HS-27A (cell line): ENCODE measurements around the gene ITGAD.

Experiments used
- DNase-seq: peaks from one replicate; pipeline ENCODE4 v3.0.0-alpha.2; 2012; ENCODE audit warnings: low read depth, missing footprints

Gene ITGAD

DNA sequence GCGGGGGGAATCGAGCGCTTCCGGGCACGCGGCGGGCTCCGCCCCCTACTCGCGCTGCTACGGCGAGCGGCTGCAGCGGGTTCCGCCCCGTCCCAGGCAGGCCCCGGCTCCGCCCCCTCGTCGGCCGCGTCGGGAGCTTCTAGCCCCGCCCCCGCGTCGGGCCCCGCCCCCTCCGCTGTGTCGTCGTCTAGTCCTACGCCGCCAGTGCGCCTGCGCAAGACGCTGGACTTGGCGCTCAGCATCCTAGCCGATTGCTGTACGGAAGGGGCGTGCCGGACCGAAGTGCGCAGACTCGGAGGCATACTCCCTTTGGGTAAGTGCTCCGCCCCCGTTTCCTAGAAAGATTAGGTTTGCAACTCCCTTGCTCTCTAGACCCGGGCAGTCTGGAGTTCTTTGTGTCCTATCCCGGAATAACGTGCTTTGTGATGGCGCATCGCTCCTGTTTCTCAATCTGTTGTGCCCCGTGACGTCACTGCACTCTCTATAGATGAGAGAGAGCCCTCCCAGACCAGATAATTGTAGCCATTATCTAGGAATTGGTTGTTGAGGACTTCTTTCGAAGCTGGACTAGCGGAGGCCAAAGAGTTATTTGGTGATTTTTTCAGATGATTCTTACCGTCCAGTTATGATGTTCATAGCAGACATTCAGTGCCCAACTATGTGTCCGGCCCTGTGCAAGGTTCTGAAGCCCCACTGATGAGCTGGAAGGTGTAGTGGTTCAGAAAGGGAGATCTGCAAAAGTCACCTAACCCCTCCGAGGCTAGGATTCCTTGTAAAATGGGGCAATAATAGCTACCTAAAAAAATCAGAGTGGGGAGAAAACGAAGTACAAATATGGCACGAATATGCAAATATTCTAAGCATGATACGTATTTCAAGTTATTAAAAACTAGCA, 66.8 kb downstream of the ITGAD start:
- peak; percentile 97 for DNase-seq

DNA sequence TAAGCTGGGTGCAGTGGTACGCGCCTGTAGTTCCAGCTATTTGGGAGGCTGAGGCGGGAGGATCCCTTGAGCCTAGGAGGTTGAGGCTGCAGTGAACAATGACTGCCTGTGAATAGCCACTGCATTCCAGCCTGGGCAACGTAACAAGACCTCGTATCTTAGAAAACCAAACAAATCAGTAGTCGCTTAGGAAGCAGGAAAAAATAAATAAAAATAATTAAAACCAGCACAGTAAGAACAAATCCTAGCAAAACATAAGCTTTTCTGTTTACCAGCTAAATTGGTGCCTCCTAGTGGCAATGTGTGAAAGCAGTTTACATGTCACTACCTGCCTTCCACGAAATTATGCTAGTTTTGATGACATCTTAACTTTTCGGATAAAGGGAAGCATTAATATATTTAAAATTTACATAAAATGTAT, 67.5 kb downstream of the ITGAD start:
- DNase-seq = no peak

DNA sequence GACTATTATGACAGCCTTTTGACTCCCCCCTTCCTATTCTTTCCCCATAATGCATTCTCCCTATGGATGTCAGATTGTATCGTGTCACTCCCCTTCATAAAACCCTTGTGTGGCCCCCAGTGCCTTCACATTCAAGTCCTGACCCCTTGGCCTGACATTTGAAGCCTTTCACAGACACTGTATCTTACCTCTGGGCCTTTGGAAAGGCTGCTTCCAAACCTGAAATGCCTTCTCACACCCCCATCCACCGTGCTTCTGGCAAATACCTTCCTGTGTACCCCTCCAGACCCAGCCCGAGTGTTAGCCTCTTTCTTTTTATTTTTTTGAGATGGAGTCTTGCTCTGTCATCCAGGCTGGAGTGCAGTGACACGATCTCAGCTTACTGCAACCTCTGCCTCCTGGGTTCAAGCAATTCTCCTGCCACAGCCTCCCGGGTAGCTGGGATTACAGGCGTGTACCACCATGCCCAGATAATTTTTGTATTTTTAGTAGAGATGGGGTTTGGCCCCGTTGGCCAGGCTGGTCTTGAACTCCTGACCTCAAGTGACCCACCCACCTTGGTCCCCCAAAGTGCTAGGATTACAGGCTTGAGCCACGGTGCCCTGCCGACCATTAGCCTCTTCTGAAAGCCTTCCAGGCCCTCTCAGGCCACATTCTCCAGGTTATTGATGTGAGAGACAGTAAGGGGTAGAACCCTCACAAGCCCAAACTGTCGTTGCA, 68.2 kb downstream of the ITGAD start:
- DNase-seq = no peak

DNA sequence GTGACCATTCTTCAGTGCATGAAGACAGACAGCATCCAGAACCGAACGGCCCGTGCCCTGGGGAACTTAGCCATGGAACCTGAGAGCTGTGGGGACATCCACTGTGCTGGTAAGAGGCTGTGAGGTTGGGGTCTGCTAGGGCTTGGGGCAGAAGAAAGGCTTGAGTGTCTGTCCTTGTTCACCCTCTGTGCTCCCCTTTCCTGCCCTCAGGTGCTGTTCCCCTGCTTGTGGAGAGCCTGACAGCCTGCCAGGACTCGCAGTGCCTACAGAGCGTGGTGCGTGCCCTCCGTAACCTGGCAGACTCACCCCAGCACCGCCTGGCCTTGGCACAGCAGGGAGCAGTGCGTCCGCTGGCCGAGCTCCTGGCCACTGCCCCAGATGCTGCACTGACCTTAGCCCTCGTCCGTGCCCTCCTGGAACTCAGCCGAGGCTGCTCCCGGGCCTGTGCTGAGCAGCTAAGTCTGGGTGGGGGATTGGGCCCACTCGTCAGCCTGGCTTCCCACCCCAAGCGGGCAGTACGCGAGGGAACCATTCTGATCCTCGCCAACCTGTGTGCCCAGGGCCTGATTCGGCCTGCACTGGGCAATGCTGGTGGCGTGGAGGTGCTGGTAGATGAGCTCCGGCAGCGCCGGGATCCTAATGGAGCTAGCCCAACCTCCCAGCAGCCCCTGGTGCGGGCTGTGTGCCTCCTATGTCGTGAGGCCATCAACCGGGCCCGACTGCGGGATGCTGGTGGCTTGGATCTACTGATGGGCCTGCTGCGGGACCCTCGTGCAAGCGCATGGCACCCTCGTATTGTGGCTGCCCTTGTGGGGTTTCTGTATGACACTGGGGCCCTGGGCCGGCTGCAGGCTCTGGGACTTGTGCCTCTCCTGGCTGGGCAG, 69.0 kb downstream of the ITGAD start:
- DNase-seq = no peak

DNA sequence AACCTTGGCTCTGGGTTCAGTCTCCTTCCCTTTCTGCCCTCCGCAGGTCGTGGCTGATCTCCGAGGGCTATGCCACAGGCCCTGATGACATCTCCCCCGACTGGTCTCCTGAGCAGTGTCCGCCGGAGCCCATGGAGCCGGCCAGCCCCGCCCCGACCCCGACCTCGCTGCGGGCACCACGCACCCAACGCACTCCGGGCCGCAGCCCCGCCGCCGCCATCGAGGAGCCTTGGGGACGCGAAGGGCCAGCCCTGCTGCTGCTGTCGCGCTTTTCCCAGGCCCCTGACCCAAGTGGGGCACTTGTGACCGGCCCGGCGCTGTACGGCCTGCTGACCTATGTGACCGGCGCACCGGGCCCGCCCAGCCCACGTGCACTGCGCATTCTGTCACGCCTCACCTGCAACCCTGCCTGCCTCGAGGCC, 71.2 kb downstream of the ITGAD start:
- DNase-seq = no peak

DNA sequence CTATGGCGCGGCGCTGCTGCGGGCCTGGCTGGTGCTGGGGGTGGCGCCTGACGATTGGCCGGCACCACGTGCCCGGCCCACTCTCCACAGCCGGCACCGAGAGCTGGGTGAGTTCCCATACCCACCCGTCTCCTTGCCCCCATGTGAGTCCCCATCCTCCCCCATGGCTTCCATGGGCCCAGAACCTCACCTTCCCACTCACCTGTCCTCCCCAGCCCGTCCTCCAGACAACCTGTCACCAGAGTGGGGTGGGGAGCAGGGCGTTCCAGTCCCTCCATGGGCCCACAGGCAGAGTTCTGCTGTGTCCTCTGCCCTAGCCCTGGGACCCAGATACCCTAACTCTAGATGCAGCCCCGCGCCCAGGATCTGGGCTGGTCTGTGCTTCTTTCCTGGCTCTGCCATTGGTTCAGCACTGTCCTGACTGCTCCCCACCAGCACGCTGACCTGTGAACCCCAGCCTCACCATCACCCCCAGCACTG, 71.7 kb downstream of the ITGAD start:
- no peak for DNase-seq

DNA sequence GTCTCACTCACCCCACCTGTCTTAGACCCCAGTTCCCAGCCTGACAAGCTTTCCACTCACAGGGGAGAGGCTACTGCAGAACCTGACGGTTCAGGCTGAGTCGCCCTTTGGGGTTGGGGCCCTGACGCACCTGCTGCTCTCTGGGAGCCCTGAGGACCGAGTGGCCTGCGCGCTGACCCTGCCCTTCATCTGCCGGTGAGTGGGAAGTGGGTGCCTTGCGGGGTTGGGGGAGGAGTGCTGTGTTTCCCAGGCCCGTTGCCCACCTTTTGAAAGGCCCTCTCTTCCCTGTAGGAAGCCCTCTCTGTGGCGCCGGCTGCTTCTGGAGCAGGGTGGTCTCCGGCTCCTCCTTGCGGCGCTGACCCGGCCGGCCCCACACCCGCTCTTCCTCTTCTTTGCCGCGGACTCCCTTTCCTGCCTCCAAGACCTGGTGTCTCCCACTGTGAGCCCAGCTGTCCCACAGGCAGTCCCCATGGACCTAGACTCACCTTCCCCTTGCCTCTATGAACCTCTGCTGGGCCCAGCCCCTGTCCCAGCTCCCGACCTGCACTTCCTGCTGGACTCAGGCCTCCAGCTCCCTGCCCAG, 72.7 kb downstream of the ITGAD start:
- DNase-seq = no peak

DNA sequence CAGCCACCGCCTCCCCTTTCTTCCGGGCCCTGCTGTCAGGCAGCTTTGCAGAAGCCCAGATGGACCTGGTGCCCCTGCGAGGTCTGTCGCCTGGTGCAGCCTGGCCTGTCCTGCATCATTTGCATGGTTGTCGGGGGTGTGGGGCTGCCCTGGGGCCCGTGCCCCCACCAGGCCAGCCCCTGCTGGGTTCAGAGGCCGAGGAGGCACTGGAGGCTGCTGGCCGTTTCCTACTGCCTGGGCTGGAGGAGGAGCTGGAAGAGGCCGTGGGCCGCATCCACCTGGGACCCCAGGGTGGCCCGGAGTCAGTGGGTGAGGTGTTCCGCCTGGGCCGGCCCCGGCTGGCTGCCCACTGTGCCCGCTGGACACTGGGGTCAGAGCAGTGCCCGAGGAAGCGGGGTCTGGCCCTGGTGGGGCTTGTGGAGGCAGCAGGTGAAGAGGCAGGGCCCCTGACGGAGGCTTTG, 73.3 kb downstream of the ITGAD start:
- DNase-seq = no peak

DNA sequence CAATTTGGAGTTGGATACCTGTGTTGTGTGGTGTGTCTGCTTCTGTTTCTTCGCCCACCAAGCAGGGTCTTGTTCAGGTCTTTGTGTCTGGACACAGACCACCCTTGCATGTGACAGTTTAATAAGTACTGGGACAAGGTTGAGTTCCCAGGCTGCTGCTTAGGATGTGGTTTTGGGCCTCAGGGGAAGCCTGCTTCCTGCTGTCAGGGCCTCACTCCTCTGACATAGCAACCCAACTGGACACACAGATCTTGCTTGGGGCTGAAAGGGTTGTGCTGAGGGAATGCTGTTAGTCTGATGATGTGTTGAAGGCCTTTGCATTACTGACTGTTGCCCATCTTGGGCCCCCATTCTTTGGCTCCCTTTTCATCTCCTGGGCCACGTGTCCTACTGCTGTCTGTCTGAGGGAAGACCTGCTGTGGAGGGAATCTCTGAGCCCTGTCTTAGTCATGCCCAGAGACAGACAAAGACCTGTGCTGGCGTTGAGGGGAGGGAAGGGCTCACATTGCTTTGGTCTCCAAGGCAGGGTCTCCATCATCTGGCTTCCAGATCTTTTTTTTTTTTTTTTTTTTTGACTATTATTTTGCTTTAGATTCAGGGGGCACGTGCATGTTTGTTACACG, 74.1 kb downstream of the ITGAD start:
- DNase-seq = no peak

DNA sequence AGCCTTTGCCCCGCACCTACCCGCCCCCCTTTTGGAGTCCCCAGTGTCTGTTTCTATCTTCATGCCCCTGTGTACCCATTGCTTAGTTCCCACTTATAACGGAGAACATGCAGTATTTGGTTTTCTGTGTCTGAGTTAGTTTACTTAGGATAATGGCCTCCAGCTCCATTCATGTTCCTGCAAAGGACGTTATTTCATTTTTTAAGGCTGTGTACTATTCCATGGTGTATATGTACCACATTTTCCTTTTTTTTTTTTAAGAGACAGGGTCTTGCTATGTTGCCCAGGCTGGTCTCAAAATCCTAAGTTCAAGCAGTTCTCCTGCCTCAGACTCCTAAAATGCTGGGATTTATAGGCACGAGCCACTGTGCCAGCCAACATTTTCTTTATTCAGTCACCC, 74.7 kb downstream of the ITGAD start:
- DNase-seq = no peak

DNA sequence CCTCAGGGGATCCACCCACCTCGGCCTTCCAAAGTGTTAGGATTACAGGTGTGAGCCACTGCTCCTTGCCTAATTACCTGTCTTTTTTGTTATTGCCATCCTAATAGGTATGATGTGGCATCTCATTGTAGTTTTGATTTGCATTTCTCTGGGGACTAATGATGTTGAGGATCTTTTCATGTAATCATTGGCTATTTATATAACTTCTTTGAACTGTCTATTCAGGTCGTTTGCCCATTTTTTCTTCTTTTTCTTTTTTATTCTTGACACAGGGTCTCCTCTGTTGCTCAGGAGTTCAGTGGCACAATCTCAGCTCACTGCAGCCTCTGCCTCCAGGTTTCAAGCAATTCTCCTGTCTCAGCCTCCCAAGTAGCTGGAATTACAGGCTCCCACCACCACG, 77.5 kb downstream of the ITGAD start:
- DNase-seq = no peak

DNA sequence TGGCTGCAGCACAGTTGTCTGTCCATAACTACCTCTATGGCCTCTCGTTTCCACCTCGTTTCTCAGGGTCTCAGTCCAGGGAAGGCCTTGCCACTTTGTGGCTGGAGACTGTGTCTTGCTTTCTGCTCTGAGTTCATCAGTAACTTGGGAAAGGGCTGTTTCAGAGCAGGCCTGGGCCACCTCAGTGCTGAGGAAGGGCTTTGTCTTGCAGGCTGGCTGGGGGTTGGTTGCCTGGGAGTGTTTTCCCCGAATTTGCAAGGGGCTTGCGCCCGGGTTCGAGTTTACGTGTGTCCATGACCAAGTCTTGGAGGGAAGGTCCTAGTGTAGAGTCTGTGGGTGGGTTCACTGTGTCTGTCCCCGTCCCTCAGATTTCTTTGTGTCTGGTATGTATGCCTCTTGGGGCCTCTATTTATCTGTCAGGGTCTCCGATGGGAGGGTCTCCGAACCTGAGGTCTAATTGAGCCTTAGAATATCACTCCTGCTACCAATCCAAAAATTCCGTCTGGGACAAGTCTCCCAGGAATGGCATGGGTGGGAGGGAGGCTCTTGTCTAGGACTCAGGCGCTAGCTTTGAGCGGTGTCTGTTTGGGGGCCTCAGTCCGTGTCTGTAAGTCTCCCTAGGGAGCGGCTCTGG, 78.2 kb downstream of the ITGAD start:
- DNase-seq = no peak

DNA sequence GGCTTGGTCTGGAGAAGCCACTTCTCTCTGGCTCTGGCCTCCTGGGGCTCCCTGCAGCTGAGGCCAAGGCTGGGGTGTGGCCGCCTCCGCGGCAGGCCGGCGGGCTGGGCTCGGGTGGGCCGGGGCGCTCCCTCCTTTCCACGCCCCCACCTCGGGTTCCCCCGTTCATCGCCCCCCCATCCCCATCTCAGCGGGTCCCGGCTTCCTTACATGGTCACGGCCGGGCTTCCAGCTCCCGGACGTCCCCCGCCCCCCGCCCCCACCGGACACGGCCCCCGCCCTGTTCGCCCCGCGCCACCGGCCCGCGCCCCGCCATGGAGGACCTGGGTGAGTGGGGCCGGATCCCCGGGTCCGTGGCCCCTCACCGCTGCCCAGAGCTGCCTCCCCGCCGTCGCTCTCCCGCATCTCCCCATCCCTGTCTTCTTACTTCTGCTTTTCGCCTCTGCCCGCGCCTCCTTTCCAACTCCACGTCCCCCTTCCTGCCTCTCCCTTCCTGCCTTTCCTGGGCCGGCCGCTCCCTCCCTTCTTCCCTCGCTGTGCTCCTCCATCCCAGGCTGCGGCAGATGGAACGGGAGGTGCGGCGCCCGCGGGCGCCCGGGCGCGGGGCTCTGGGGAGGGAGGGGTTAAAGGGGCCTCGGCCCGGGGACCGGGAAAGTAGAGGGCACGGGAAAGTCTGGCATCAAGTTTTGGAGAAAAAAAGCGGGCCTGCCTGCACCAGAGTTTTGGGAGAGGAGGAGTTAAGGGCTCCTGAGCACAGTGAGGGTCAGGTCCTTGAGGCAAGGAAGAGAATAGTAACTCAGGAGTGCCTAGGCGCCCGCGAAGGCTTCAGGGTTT, 79.0 kb downstream of the ITGAD start, which contains the start of gene TGFB1I1:
TSS of gene TGFB1I1 (plus strand) at position 278 of the 834 bp plus-strand sequence. CDS start at position 315, 37 bp downstream.
- DNase-seq = peak; percentile 38

DNA sequence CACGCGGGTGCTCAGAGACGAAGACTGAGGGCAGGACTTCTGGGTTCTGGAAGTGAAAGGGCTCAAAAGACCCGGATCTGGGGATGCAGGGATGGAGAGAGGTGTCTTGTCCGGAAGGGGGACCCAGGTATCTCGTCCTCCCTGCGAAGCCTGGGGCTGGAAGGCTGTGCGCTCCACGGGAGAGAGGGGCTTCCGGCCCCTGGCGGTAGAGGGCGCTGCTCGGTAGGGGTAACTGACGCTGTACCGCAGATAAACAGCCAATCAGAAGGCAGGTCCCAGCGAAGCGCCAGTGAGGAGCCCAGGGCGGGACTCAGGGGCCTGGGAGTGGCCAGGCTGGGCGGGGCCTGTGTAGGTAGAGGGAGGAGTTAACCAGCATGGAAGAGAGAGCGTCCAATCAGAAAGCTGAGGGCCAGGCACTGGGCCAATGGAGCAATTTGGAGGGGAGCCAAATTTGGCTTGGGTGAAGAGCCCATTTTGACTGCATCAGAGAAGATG, 79.6 kb downstream of the ITGAD start:
- DNase-seq = peak; percentile 40

DNA sequence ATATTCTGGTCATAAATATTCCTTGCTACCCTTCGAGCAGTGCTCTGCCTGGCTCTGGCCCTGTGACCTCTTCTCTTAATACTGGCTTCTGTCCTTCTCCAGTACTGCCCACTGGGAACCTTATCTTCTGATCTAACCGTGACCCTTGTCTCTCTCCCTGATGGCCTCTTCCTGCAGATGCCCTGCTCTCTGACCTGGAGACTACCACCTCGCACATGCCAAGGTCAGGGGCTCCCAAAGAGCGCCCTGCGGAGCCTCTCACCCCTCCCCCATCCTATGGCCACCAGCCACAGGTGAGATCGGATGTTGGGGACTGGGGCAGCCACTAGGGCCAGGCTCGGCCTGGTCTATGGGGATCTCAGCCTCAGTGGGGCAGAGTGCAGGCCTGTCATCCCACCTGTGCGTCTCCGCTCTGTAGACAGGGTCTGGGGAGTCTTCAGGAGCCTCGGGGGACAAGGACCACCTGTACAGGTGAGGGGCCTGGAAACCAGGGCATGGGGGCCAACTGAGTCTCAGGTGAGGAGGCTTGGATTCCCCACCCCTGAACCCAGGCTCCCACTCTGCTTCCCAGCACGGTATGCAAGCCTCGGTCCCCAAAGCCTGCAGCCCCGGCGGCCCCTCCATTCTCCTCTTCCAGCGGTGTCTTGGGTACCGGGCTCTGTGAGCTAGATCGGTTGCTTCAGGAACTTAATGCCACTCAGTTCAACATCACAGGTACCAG, 80.3 kb downstream of the ITGAD start:
- no peak for DNase-seq

DNA sequence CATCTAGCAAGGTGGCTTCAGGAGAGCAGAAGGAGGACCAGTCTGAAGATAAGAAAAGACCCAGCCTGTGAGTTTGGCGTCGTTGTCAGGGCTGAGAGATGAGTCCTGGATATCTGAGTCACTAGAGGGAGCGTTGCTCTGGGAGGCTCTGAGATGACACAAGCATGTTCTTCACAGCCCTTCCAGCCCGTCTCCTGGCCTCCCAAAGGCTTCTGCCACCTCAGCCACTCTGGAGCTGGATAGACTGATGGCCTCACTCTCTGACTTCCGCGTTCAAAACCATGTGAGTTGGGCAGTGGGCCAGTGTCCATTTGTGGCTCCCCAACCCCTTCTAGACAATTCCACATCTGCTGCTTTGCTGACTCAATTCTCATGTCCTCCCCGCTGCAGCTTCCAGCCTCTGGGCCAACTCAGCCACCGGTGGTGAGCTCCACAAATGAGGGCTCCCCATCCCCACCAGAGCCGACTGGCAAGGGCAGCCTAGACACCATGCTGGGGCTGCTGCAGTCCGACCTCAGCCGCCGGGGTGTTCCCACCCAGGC, 81.1 kb downstream of the ITGAD start:
- DNase-seq = no peak

DNA sequence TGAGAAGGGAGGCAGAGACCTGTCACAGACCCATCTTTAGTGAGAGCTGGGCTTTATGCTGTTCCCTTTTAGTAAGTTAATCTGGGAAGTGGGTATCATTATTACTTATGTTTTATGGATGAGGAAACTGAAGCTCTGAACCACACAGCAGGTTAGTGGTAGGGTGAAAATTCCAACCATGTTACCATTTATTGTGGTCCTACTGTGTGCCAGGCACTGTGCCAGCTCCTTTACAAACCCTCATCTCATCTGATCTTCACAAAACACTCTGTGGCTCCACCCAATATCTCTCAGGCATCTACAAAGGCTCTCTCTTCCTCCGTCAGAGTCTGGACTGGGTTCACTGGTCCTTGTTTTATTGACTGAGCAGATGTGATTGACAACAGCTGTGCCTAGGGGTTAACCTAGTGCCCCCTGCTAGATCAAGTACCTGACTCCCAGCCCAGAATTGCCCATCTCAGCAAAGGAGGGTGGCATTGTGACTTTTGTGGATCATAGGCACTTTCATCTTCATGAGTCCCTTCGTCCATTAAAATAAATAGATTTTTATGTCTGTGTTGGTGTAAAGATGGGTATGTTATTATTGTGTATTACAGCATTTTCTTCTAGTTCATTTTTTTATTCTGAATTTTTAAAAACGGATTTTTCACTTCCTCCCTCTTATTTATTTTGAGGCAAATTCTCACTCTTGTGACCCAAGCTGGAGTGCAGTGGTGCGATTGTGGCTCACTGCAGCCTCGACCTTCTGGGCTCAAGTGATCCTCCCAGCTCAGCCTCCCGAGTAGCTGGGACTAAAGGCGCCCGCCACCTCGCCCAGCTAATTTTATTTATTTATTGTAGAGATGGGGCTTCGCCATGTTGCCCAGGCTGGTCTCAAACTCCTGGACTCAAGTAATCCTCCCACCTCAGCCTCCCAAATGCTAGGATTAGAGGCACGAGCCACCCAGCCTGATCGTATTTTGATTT, 81.9 kb downstream of the ITGAD start:
- DNase-seq = no peak
